Activated naive CD4-positive, alpha-beta T cell treated with anti-CD3 and anti-CD28 coated beads, Interleukin-2, amount 50 U/mL, for 16 hours (primary cell): ENCODE measurements around the gene CACNA1S.

ENCODE experiments used
- DNase-seq: peaks from one replicate; pipeline ENCODE4 v3.0.0-alpha.2; 2020

CACNA1S gene

DNA sequence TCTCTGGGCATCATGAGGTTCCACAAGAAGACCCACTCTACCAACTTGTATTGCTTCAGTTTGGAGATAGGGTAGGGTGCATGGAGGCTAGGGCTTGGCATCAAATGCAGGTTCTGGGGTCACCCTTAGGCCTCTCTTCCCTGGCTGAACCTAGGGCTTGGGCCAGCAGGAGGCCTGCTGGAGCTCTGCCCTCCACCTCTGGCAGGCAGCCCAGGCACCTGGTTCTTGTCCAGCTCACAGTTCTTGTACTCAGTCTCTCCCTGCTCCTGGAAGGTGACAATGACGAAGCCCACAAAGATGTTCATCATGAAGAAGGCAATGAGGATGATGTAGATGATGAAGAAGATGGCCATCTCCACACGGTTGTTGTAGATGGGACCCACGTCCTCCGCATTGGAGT lies 51.2 kb downstream of the CACNA1S start:
- DNase-seq, result no peak

DNA sequence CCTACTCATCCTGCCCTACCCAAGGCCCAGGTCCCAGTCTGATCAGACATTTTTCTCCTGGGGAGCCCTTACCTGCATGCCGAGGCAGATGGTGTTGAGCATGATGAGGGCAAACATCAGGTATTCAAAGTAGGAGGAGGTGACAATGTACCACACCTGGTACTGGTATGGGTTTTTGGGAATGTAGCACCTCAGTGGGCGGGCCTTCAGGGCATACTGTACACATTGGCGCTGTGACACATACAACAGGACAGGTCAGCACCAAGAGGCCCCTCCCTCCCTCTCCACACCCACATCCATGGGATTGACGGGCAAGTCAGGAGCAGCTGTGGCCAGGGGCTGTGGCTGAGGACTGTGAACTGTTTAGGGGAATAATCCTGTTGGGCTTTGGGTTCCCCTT lies 51.6 kb downstream of the CACNA1S start:
- no peak for DNase-seq

DNA sequence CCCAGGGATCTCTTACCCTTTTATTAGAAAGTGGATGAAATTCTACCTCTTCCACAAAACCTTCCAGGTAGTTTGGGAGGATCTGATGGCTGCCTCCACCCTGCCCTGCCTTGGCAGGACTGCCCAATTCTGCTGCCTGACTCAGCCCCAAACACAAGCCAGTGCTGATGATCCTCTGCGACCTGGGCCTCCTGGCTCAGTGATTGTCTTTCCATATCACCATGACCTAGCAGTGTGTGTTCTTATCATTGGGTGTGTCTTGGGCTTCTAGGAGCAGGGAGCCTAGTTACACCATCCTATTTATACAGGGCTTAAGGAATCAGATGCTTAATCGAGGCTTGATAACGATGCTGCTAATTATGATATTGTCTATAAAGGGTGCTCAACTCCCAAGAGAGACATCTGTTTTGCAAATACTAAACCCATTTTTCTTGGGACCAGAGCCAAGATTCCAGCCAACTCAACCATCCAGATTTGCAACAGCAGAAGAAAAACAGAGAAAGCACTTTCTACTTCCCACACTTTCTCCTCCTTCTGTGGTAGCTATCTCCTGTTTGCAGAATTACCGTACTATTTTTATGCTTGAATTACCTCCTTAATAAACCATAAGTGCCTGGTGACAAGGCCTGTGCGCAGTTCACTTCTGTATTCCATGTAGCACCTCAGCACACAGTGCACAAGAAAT lies 52.2 kb downstream of the CACNA1S start:
- no peak for DNase-seq

DNA sequence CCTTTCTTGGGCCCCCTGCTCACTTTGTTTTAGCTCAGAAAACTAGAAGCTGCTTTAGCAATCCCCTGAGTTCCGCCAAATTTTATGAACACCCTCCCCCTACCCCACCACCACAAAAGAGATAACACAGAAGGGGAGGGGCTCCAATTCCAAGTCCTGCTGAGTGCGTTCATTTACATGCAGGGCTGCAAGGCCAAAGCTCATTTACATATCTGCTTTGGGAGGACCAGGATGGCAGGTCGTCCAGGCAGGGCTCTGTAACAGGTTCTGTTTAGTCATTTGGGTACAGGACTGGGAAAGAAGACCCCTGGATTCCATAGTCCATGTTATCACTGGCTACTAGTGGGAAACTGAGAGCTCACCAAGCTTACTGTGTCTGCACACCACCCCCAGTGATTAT lies 52.8 kb downstream of the CACNA1S start:
- no peak for DNase-seq

DNA sequence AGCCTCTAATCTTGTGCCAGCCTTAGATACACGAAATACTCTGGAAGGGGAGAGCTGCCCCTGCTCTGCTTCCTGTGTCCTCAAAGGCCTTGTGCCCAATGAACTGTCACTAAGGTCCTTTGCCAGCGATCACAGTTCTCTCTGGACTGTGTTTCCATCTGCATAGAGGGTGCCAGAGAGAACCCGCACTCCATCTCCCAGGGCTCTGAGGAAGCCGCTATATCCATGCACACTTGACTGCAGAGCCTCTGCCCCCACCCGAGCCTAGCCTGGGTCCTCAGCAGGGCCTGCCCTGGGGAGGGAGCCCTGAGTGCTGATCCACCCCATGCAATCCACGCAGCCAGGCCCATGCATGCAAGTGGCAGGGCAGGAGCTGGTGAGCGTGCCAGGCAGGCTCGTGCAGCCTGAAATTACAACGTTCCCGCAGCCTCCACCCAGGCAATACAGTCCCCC lies 58.1 kb downstream of the CACNA1S start:
- no peak for DNase-seq

DNA sequence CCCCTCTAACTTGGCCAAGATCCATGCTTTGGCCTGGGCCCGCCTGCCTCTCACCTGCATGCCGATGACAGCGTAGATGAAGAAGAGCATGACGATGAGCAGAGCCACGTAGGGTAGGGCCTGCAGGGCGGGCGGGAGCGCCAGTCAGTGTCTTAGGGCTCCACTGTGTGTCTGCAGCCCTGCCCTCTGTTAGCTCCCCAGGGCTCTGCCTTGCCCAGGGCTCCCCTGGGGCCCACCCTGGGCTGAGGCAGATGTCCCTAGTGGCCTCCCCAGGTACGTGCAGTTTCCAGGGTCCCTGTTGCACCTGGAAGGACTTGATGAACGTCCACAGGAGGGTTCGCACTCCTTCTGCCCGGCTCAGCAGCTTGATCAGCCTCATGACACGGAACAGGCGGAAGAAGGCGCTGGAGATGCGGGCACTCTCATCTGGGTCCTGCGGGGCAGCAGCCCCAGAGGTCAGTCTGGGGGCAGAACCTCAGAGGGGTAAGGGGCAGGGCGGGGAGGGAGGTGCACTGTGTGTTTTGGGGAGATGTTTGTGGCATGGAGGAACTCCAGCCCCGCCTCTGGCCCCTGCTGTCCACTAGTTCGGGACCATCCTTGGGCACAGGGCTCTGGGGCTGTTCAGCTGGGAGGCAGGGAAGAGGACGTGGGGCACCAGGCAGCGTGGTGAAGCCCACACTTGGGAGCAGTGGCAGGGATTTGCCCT lies 58.9 kb downstream of the CACNA1S start:
- no peak for DNase-seq

DNA sequence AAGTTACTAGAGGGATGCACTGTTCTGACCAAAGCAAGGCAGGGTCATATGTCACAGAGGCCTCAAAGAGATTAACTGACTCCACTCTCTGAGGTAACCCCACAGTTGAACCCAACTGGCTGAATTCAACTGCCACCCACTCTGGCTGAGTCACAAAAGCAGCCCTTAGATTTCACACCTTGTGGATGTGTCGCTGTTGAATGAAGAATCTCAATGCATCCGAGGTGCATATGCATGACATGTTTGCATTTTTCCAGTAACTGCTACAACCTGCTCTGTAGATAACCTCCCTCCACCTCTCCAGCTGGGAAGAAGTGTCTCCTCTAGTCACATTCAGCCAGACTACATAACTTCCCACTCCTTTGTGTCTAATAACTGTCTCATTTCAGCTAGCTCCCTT lies 60.8 kb downstream of the CACNA1S start:
- no peak for DNase-seq

DNA sequence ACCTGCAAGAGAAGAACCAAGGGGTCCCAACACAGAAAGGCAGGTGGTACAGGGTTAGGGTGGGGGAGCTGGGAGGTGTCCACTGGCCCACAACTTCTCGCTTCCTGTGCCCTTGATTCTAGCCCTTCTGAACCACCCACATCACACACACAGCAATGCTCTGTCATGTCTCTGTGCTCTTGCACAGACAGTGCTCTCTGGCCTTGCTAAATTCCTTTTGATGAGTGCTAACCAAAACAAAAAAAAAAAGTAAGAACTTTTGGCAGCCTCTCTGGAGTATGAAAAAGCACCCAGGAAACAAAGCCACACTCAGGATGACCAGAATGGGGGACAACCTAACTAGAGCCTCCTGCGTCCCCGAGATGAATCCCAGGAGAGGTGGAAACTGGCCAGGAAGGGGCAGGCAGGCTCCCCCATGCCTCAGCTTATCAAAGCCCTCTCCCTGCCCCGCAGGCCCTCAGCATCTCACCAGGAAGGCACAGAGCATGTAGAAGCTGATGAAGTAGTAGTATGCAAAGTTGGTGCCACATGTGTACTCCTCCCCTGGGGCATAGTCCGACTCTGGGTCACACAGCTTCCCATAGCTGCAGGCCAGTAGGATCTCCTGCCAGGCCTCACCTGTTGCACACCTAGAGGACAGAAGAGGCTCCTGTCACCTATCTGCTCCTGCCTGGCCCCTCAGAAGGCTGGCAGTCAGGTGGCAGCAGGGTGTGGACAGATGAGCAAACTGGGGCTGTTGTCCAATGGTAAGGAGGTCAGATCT lies 61.5 kb downstream of the CACNA1S start:
- no peak for DNase-seq

DNA sequence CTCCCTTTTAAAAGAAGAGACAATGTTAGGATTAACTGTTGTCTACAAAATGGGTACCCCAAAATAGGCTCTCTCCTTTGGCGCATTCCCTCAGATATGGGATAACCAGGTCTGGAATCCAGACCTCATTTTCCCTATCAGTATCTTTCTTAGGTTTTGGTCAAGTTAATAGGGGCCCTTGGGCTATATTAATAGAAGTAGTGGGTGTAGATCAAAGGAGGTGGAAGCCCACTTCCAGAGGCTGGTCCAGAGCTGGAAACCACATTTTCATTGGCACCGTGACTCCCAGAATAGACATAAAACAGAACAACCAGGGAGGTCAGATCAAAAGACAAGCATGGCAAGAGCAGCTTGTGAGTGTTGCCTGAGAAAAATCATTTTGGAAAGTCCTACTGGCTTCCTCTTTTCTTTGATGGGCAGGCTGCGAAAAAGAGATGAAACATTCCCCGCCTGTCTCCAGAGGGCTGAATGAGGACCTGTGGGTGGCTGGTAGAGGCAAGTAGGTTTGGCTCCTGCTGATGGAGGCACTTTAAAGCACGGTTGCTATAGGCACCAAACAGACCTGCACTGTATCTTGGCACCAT lies 62.9 kb downstream of the CACNA1S start:
- no peak for DNase-seq

DNA sequence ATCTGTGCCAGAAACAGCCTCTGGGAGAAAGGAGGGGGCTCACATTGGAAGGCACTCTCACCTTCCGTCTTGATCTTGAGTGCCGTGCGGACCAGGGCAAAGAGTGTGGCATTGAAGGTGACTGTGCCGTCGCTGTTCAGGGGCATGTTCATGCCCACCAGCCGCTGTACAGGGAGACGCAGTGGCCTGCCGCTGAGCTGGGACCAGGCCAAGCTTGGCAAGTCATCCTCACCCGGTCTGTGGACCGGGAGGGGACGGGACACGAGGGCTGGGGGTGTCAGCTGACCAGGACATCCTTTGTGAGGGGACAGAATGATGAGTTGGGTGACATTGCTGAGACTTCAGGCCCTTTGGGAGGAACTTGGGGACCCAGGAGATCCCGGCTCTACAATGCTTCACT lies 63.7 kb downstream of the CACNA1S start:
- no peak for DNase-seq

DNA sequence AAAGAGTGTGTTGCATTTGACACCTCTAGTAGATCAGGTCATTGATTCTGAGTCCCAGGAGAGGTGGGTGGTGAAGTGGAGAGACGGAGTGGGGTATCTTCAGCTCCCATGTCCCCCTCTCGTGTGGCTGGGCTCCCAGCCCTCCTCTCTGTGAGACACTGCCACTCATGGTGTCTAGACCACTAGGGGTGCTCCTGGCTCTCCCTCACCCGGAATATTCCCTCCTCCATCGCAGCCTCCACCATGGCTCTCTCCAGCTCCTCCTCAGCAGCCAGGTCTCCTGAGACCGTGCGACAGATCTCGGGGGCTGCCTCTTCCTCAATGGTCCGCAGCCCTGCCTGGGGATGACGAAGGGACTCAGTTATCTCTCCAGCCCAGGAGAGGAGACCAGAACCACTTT lies 68.1 kb downstream of the CACNA1S start:
- no peak for DNase-seq

DNA sequence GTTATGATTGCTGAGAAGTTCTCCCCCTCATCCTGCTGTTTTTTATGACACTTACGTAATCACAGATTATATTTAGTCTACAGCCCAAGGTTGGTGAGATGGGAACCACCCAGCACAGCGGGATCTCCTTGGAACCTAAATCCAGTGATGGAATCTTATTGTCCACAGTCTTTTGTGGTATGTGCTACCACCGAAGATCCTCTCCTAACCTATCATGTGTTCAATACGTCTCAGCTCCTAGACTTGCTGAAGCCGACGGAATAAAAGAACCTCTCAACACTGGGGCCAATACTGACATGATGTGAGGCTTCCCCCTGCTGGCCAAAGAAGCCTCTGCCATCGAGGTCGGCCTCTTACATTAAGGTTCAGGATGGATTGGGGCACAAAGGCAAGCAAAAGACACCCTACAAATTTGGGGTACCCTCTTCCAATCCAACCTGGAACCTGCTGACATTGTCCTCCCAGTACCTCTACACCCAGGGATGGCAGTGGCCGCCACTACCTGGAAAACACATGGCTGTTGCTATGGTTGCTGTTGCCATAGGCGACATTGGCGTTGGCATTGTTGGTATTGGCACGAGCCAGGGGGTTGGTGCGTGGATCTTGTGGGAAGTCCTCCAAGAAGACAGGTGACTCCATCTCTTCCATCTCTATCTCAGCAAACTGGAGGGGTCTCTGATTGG lies 69.3 kb downstream of the CACNA1S start:
- peak; percentile 71 for DNase-seq

DNA sequence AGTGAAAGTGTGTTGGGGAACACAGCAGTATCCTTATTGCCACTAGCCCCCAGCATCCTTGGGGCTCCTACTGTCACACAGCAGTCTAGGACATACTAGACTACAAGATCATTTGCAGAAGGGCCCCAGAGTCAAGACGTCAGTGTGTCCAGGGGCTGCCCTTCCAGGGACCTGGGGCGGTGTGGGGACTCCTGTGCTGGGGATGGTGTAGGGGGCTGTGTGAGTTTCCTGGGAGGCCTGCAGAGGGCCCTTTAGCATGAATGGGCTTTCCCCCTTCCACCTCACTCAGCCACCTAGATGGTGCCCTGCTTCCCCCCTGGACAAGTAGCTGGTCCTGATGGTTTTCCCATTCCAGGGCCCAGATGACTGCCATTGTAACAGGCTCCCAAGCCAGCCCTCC lies 71.2 kb downstream of the CACNA1S start:
- no peak for DNase-seq

DNA sequence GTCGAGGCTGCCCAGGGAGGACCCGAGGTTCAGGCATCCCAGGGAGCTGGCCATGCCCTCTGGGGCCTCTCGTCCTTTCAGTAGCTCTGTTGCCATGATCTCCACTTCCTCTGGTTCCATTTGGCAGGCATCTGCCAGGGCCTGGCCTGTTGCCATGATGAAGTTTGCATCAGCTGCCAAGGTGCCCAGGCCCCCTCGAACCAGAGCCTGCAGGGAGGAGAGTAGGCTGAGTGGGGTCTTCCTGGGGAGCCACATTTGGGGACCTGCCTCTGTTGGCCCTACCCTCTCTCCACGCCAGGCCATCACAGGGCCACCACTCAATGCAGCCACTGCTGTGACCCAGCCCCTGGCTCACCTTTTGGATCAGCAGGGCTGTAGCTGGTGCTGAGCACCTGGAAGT lies 72.3 kb downstream of the CACNA1S start:
- DNase-seq, result no peak

DNA sequence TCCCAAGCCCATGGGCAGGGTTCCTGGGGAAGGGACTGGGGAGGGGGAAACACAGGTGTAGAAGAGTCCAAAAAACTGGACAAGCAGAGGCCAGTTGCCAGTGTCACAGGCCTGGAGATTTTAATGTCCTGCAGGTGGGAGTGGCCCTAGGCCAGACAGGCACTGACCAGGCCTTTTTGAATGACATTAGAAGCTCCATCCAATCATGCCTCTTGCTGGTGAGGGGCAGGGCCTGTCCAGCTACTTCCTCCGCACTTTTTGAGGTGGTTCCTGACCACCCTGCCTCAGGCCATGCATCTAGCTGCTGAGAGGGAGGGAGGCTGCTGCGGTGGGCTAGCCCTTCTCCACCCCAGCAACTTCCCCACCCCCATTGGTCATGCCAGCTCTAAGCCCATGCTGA lies 72.8 kb downstream of the CACNA1S start:
- DNase-seq, result no peak

DNA sequence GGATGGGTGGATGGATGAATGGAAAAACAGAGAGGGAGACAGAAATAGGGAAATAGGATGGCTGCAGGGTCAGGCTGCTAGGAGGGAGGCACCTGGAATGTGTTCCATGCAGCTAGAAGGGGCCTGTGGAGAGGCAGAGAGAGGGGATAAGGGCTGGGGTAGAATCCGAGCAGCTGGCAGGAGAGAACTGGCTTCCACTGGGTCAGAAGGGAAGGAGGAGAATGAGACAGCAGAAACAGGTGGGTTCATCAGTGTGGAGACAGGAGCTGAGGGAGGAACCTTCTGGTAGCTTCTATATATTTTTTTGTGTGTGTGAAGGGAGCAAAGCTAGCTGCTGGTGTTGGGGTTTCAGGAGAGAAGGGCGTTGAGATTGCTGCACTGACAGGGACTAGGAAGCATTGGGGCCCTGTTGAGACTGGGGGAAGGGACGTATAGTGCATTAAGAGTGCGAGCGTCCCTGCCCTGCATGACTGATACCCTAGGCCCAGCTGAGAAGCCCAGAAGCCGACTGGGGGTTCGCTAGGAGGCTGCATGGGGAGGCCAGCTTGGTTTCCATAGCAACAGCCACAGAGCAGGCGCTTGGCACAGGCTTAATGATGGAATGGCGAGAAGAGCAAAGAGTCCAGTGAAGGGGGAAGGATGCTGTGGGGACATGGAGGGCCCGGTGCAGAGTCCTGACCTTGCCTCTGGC lies 73.9 kb downstream of the CACNA1S start:
- no peak for DNase-seq

DNA sequence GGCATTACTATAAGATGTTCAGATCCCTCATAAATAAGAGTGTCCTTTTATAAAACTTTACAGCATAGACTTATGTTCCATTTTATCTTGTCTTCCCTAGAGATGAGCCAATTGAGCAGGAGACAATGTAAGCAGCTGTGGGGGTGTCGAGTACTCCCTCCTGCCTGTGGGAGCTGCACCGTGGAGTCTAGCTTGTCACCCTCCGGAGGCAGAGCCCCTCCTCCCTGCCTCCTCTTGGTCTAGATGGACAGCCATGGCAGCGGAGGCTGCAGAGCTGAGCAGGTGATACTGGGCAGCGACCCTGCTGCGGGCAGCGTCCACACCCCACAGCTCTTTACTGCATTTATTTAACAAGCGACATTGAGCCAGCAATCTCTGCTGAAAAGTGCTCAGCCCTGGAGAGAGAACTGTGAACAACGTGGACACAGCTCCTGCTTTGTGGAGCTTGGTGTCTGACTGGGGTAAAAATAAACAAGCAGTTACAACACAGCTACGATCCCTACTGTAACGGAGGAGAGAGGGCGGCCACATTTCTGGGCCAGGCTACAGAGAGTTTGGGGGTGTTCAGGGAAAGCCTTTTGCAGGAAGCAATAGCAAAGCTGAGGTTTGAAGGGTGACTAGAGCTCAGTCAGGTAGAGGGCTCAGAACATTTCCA lies 75.9 kb downstream of the CACNA1S start:
- DNase-seq, result no peak

DNA sequence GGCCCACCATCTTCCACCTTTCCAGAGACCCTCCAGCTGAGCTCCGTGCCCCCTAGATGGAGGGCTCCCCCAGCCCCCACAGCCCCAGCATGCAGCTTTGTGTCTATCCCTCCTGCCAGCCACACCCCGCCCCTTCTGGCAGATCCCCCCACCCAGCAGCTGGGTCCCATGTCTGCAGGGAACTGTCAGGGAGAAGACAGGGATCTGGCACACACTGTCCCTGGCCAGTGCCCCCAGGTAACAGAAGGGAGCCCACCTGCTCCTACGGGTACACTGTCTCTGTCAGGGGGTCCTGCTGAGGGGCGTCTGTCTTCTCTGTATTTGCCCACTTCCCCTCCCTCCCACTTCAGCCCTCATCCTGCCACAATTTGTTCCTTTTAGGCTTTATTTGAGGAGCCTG lies 77.6 kb downstream of the CACNA1S start:
- DNase-seq, result no peak

DNA sequence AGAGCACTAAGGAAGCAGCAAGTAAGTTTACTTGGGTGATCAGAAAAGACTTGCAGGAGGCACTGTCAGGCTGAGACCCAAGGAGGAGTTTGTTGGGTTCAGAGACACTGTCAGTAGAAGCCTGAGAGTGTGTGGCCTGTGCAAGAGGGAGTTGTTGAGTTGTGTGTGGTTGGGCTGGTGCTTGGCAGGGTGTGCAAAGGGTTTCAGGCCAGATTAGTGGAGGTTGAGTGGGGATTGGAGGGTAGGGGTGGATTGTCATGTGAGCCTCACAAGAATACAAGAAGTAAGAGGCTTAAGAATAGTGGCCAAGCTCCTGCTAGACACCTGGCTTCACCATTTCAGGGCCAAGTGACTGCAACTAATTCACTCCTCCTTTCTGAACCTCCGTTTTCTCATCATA lies 79.8 kb downstream of the CACNA1S start:
- DNase-seq, result no peak

DNA sequence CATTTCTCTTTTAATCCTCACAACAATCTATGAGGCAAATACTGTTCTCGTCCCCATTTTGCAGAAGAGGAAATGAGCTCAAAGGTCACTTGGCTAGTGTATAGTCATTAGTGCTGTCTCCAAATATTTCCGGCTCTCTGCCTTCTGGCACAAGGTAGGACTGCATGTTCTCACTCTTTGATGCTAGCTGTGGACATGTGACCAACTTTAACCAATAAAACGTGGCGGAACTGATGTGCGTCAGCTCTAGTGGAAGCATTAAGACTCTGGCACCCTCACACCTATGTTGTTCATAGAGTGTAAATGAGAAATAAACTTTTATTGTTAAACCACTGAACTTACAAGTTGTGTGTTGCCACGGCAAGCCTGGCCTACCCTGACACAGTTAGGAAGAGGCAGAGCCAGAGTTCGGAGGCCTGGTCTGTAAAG lies 83.8 kb downstream of the CACNA1S start:
- no peak for DNase-seq

DNA sequence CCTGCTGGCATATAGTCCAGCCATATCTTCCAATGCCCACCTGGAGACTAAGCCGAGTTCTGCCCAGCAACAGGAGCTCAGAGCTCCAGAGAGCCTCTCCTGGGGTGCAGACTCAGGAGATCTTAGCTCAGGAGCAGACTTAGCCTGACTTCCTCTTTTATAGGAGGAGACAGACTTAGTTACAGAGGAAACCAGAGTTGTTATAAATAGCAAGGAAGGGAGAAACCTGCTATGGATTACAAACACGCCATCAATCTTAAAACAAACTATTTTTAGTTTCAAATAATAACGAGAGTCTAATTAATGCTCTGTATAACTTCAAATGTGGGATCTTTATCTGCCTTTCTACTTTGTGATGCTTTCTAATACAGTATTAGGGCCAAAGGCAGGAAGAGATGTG lies 85.4 kb downstream of the CACNA1S start:
- DNase-seq, result no peak

DNA sequence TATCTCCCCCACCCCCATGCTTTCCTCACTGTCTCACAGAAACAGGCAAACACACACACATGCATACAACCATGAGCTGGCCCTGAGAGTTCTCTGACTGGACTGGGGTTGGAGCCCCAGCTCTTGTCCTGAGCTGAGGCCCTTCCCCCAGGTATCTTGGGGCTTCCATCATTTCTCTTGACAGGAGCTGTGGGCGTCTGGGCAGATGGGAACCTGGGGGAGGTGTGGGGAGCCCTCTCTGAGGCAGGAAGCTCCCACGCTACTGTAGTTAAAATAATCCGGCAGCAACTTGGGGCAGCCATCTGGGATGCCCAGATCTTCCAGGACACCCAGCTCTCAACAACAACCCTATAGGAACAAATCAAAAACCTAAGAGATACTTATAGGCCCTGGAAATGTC lies 86.0 kb downstream of the CACNA1S start:
- no peak for DNase-seq
